Islet of Langerhans (tissue), 1 donor: ENCODE data around the gene PANK3.
"Not testable (repeated sequence)": the region's sequence is repeated elsewhere in the genome, so short reads cannot be mapped to it uniquely, and the experiment has no call there.

Experiments used
- FAIRE-seq: peaks from one replicate; lab custom pipeline; 2011; peaks lifted over from hg19 to GRCh38; lab: Jason Lieb, UNC

PANK3 gene

GRCh38 chr5:168578538-168579487 lies at the start of gene PANK3:
PANK3 (minus strand) TSS chr5:168579368; CDS start chr5:168579283, 85 bp downstream.
- FAIRE-seq, result no peak

DNA sequence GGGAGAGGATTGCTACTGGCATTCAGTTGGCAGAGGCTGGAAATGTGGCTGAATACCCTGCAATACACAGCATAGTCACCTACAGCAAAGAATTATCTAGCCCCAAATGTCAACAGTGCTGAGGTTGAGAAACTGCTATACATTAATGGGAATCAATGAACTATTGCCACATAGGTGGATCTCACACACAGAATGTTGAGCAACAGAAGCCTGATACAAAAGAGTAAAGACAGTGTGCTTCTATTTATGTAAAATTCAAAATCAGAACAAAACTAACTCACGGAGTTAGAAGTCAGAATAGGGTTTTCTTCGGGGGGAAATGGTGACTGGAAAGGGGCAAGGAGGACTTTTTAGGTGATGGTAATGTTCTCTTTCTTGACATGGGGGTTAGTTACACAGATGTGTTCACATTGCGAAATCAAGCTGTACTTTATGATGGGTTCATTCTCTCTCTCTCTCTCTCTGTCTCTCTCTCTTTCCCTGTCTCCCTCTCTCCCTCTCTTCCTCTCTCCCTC lies 45.7 kb upstream of the PANK3 start:
- no peak for FAIRE-seq

DNA sequence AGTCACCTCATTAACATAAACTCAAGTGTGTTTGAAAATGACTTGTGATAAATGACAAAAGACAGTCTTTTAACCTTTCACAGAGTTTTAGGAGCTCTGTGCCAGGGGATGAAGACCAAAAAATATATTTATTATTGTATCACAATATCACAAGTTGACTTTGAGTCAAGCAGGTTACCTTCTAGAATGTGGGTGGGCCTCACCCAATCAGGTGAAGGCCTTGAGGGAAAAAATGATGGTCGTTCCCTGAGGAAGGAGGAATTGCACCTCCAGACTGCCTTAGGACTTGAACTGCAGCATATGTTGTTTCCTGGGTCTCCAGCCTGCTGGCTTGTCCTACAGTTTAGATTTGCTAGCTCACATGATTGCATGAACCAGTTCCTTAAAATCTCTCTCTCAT lies 41.6 kb upstream of the PANK3 start:
- FAIRE-seq, result no peak

GRCh38 chr5:168614661-168615060 lies 35.5 kb upstream of the PANK3 start:
- FAIRE-seq, result no peak

- FAIRE-seq, result no peak
Measured at GRCh38 chr5:168613996-168614395, 34.8 kb upstream of the PANK3 start.

DNA sequence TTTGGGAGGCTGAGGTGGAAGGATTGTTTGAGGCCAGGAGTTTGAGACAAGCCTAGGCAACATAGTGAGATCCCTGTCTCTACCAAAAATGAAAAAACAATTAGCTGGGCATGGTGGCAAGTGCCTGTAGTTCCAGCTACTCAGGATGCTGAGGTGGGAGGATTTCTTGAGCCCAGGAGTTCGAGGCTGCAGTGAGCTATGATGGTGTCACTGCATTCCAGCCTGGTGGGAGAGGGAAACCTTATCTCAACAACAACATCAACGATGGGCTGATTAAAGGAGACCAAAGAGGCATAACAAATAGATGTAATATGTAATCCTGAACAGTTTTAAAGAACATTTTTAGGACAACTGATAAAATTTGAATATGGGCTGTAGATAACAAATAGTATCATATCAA lies 34.2 kb upstream of the PANK3 start:
- FAIRE-seq, result no peak

GRCh38 chr5:168612996-168613395 lies 33.8 kb upstream of the PANK3 start:
- FAIRE-seq, result no peak

GRCh38 chr5:168612123-168612522 lies 33.0 kb upstream of the PANK3 start:
- FAIRE-seq, result no peak

GRCh38 chr5:168611165-168611564 lies 32.0 kb upstream of the PANK3 start:
- FAIRE-seq, result no peak

- no peak for FAIRE-seq
Measured at GRCh38 chr5:168609806-168610482, 30.8 kb upstream of the PANK3 start.

DNA sequence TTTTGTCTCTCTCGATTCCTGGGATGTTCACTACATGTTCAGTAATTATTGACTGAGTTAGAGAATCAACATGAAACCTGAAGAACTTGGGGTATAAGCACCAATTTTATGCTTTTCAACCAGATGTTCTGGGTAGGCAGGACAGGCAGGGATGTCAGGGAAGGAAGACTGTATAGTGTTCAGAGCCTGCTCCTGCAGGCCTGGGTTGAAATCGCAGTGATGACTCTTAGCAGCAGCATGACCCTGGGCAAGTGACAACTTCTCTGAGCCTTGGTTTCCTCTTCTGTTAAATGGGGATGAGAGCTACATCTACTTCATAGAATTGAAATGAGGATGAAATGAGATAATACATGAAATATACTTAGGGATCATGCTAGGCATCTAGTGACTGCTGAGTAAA lies 29.7 kb upstream of the PANK3 start:
- FAIRE-seq, result no peak

GRCh38 chr5:168608386-168608785 lies 29.2 kb upstream of the PANK3 start:
- no peak for FAIRE-seq

DNA sequence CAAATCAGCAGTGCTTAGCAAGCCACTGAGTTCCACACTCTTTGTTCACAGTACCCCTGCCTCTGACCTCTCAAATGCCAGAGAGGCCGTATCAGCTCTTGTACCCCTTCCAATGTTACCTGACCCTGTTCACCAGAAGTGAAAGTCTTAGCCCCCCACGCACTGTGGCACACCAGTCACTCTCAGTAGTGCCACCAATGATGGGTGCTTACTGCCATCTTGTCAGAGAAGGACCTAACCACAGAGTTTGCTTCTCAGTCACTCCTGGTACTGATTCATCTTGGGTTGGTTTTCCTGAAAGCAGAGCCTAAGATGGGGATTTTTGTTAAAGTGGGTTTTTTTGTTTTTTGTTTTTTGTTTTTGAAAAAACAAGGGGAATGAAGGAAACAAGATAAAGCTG lies 28.8 kb upstream of the PANK3 start:
- FAIRE-seq, result no peak

- FAIRE-seq, result no peak
Measured at GRCh38 chr5:168606562-168606961, 27.4 kb upstream of the PANK3 start.

- no peak for FAIRE-seq
Measured at GRCh38 chr5:168604436-168604835, 25.3 kb upstream of the PANK3 start.

GRCh38 chr5:168603746-168604145 lies 24.6 kb upstream of the PANK3 start:
- FAIRE-seq, result no peak

DNA sequence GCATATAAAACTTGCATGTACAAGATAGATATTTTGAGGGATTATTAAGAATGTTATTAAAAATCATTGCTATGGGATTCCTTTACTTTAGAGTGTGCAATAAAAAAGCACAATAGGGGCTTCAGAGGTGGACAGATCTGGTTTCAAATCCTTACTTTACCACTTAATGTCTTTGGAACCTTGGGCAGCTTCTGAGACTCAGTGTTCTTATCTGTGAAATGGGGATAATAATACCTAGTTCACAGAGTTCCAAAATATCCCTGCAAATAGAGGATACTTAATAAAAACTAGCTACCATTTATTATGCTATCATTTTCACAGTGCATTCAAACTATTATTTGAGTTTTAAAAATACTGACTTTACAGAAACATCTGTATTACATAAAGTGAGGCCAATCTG lies 23.3 kb upstream of the PANK3 start:
- FAIRE-seq, result no peak

- FAIRE-seq, result no peak
Measured at GRCh38 chr5:168601972-168602371, 22.8 kb upstream of the PANK3 start.

GRCh38 chr5:168600409-168600808 lies 21.2 kb upstream of the PANK3 start:
- FAIRE-seq, result no peak

- FAIRE-seq, result no peak
Measured at GRCh38 chr5:168599826-168600225, 20.7 kb upstream of the PANK3 start.

- no peak for FAIRE-seq
Measured at GRCh38 chr5:168598639-168599038, 19.5 kb upstream of the PANK3 start.

DNA sequence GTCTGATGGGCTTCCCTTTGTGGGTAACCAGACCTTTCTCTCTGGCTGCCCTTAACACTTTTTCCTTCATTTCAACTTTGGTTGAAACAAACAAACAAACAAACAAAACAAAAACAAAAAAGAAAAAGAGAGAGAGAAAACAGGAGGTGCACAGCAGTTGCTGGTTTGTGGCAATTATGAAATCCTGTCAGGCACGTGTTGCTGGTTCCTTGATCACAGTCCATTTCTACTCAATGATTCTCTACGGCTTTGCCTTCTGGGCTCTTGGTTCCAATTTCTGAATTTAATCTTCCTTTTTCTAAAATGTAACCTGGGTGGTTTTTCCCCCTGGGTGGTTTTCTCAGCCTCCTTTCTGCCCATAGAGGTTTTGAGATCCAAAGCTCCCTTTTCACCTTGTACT lies 17.8 kb upstream of the PANK3 start:
- FAIRE-seq, result no peak

DNA sequence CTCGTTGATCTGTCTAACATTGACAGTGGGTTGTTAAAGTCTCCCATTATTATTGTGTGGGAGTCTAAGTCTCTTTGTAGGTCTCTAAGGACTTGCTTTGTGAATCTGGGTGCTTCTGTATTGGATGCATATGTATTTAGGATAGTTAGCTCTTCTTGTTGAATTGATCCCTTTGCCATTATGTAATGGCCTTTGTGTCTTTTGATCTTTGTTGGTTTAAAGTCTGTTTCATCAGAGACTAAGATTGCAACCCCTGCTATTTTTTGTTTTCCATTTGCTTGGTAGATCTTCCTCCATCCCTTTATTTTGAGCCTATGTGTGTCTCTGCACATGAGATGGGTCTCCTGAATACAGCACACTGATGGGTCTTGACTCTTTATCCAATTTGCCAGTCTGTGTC lies 17.0 kb upstream of the PANK3 start:
- not testable (repeated sequence) for FAIRE-seq

DNA sequence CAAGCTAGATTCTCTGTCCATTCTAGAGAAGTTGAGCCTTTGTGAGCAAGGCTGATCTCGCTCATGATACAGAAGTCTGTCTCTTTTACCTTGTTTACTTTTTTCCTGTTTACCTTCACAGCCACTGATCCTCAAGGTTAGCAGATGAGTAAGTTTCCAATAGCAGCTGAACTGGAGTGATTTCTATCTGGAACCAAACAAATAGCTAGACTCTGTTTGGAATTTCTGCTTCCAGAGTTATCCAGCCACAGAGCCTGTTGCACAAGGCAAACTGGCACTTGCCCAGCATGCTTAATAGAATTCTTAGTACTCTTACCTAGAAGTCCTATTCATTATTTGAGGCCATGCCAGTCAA lies 12.8 kb upstream of the PANK3 start:
- no peak for FAIRE-seq
